DMS79 (cell line): ENCODE data around the gene RAD51B.

Experiments used
- DNase-seq: peaks from one replicate; lab custom pipeline; 2025; lab: John Stamatoyannopoulos, UW

Gene RAD51B

GRCh38 chr14:68386950-68387779 lies 567.6 kb downstream of the RAD51B start:
- DNase-seq, result no peak

- DNase-seq, result no peak
These were observed 570.4 kb downstream of the RAD51B start for GRCh38 chr14:68389943-68390342.

GRCh38 chr14:68390741-68391140 lies 571.2 kb downstream of the RAD51B start:
- no peak for DNase-seq

DNA sequence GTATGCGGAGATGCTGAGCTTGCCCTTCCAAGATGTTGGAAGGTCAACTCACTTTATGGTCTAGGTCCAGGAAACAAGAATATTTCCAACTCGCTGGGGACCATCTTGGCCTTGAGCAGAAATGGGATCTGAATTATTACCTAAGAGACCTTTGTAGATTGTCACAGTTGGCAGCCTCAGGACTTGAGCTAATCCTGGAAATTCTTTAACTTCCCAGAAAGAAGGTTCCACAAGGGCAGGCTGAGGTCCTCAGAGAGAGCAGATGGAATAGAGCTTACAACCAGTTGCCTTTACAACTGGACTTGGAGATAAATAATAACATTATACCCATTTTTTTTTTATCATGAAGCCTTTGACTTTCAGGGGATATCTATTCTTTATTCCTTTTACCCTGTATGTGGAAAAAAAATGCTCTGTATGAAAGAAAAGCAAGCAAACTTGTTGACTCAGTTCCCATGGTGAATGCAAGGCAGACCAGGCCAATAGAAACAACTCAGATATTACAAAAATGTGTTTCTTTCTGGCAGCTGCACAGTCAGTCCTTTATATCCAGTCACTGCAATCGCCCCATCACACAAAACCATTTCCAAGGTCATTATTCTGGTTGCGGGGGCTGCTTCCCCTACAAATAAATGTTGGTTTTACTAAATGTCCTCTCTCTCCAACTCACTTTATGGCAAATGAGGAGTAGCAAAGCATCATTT lies 571.9 kb downstream of the RAD51B start:
- no peak for DNase-seq

- DNase-seq, result no peak
These were observed 573.0 kb downstream of the RAD51B start for GRCh38 chr14:68392393-68393141.

DNA sequence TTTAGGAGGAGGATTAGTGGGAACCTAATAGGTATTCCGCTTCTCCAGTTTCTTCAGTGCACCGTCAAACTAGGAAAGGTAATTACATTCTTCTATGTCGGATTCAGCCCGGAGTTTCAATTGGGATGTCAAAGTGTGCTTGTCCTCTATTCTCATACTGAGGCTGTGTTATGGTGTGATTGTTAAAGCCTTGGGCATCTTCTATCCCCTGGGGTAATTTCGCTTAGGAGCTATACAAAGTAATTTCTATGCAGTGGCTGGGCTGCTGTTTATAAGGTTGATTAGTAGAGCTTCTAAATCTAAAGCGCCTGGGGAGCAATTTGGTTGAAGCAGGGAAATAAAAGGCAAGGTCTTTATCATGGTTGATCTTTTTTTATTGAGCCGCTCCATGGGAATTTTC lies 573.7 kb downstream of the RAD51B start:
- DNase-seq, result no peak

DNA sequence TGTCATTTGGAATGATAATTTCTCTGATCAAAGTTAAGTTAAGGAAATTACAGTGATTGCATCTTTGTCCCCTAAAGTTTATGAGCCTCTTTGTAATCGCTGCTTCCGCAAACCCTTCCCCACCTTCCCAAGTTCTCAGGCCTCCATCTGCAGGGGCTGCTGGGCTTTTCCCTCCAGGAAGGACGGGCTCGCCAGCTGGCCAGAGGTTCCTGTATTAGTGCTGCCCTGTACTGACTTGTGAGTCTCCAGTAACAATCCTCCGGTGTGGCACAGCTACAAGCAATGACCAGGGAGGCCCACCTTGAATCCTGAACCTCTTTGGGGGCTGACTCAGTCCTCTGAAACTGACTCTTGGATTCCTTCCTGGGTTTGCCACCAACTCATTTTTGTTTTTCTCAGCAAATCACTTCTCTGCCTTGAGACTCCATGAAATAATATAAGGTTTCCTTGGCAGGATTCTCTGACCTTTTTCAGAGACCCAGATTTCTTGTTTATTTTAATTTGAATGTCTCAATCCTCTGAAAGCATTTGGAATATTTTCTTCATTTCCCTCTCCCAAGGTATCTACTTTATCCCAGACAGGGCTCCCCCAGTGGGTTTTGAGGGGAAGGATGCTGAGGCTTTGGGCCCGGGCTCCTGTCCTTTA lies 574.7 kb downstream of the RAD51B start:
- DNase-seq, result no peak

- no peak for DNase-seq
These were observed 575.2 kb downstream of the RAD51B start for GRCh38 chr14:68394764-68395143.

DNA sequence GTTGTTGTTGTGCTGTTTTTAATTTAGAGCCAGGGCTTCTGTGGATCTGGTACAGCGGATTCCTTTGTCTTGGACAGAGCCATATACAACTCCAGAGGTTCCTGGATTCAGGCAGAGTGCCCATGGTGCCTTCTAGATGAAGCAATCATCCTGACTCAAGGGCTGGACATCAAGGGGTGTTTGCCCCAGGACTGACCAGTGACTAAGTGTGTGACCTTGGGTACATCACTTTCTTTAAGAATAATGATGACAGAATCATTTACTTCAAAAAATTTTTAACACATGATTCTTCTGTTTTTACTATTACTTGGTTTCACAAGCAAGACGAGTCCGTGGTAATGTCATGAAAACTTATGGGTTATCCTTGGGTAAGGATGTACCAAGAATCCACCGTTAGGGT lies 576.0 kb downstream of the RAD51B start:
- DNase-seq, result no peak

GRCh38 chr14:68396461-68396860 lies 576.9 kb downstream of the RAD51B start:
- DNase-seq, result no peak

DNA sequence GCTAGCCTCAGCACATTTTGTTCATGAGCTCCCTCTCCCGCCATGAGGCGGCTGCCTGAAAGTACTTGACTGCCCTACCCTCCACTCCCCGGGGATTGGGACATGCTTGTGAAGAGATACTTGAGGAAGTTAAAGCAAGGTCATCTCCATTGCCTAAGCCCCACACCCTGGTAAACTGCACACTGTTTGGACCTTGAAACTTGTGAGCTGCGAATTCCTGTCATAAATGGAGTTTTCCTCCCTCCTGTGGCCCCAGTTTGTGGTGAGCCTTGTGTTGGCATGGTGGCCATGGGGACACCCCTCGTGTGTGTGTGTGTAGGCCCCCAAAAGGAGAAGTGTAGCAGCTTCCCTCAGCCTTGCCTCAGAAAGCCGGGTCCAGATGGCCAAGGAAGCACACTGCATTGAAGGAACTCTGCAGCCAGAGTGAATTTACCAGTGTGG lies 577.8 kb downstream of the RAD51B start:
- no peak for DNase-seq

- DNase-seq, result no peak
These were observed 578.2 kb downstream of the RAD51B start for GRCh38 chr14:68397822-68398221.

- no peak for DNase-seq
These were observed 578.8 kb downstream of the RAD51B start for GRCh38 chr14:68398370-68398769.

DNA sequence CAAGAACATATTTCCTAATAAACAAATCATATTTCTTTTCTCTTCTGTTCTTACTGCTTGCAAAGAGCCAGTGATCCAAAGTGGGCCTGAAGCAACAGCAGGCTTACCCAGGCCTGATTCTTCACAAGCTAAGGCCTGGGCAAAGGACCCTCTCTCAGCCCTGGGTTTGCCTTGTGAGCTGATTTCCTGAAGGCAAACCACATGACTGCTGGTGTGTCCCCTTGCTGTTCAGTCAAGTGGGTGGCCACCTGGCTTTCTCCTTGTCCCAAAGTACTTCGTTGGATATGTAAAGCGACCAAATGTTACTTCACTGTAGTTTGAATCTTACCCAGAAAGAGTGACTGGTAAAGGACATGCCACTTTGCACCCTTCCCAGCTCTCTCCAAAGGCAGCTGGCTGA lies 580.4 kb downstream of the RAD51B start:
- DNase-seq, result no peak

- DNase-seq, result no peak
These were observed 581.7 kb downstream of the RAD51B start for GRCh38 chr14:68401317-68401716.

DNA sequence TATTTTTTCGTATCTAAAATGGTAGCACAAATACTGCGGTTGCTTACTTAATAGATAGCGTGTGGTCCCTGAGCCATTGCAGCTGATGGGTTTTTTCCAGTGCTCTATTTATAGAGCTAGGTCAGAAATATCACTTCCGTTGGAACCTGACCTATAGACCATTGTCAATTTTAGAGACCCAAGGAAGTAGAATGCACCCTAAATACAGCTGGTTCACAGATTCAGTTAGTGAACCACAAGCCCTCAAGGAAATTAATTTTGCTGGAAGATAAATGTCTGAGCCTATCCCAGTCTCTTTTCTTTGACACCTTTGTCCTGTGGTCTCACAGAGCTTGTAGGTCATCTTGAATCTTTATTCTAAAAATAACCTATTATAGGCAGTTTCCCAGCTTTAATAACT lies 582.3 kb downstream of the RAD51B start:
- no peak for DNase-seq

DNA sequence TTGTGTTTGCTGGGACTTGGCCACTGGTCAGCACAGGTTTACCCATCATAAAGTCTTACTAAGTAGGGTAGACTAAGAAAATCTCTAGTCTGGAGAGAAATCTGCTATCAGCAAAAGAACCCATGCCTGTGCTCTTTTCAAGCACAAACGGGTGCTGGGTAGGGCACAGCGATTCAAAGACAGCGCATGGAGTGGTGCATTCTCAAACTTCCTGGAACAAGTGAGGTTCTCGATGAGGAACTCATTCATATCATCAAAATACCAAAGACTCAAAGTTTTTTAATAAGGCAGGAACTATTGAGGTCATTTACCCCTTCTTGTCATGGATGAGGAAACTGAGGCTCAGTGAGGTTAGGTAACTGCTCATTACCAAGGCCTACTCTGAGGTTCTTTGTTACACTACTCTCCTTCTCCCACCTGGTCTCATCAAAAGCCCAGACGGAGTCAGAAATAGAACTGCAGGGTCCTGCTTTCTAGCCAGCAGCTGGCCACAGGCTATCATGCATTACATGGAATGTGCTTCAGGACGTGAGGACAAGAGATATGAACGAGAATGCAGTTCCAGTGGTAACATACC lies 583.0 kb downstream of the RAD51B start:
- DNase-seq, result no peak

GRCh38 chr14:68403191-68404145 lies 583.9 kb downstream of the RAD51B start:
- no peak for DNase-seq

GRCh38 chr14:68404146-68404527 lies 584.6 kb downstream of the RAD51B start:
- no peak for DNase-seq

GRCh38 chr14:68404652-68405183 lies 585.1 kb downstream of the RAD51B start:
- no peak for DNase-seq
